HG02642 (cell line): ENCODE data around the gene UGT1A4.
"Not testable (repeated sequence)": the region's sequence is repeated elsewhere in the genome, so short reads cannot be mapped to it uniquely, and the experiment has no call there.

ENCODE experiments used
- ATAC-seq: cut with Tn5 transposase; IDR thresholded peaks from one replicate; pipeline ENCODE4 v1.9.1; 2021; ENCODE audit warnings: mild to moderate bottlenecking; ENCODE audit not compliant: unreplicated experiment, poor library complexity

UGT1A4 gene

GRCh38 chr2:233746475-233747282 is 28.1 kb downstream of the UGT1A4 start:
- no peak for ATAC-seq

GRCh38 chr2:233747283-233747544 is 28.7 kb downstream of the UGT1A4 start:
- no peak for ATAC-seq

GRCh38 chr2:233750689-233751088 is 32.2 kb downstream of the UGT1A4 start:
- not testable (repeated sequence) for ATAC-seq

- ATAC-seq, result not testable (repeated sequence)
Measured at GRCh38 chr2:233751212-233752009, 32.9 kb downstream of the UGT1A4 start.

GRCh38 chr2:233754872-233755611 is 36.5 kb downstream of the UGT1A4 start:
- ATAC-seq, result no peak

- ATAC-seq, result no peak
Measured at GRCh38 chr2:233756429-233757081, 38.0 kb downstream of the UGT1A4 start.

- no peak for ATAC-seq
Measured at GRCh38 chr2:233758141-233758540, 39.6 kb downstream of the UGT1A4 start.

- no peak for ATAC-seq
Measured at GRCh38 chr2:233758849-233759248, 40.3 kb downstream of the UGT1A4 start.

GRCh38 chr2:233760043-233760442 is 41.5 kb downstream of the UGT1A4 start, which contains the start of gene UGT1A1:
Gene UGT1A1, plus strand, starts transcription at chr2:233760270. Its CDS starts 18 bp downstream, at chr2:233760288.
- ATAC-seq, result no peak

- ATAC-seq, result no peak
Measured at GRCh38 chr2:233761040-233761769, 42.7 kb downstream of the UGT1A4 start.

- no peak for ATAC-seq
Measured at GRCh38 chr2:233764264-233764663, 45.7 kb downstream of the UGT1A4 start.

- no peak for ATAC-seq
Measured at GRCh38 chr2:233764761-233765160, 46.2 kb downstream of the UGT1A4 start.

GRCh38 chr2:233766416-233766815 is 47.9 kb downstream of the UGT1A4 start:
- ATAC-seq, result no peak

- ATAC-seq, result no peak
Measured at GRCh38 chr2:233768076-233768475, 49.5 kb downstream of the UGT1A4 start.

GRCh38 chr2:233769260-233769659 is 50.7 kb downstream of the UGT1A4 start:
- ATAC-seq, result no peak

GRCh38 chr2:233772153-233772552 is 53.6 kb downstream of the UGT1A4 start:
- no peak for ATAC-seq

- ATAC-seq, result no peak
Measured at GRCh38 chr2:233772583-233772982, 54.0 kb downstream of the UGT1A4 start.

- no peak for ATAC-seq
Measured at GRCh38 chr2:233773854-233774253, 55.3 kb downstream of the UGT1A4 start.

- ATAC-seq, result no peak
Measured at GRCh38 chr2:233775414-233775813, 56.9 kb downstream of the UGT1A4 start.

GRCh38 chr2:233778030-233778429 is 59.5 kb downstream of the UGT1A4 start, which contains the start of gene MROH2A:
Gene MROH2A, plus strand, starts transcription at chr2:233778330. Its CDS starts 1,029 bp downstream, at chr2:233779359.
- no peak for ATAC-seq
